ENCODE data around the gene MAP3K13. TPM values are rescaled to one million over a fixed set of nuclear protein-coding genes. Genes with fewer than 3 reads are reported as not detected.
A peak's percentile ranks its signal among the peaks of the same experiment; 100 is the strongest.

MAP3K13 gene
- total RNA-seq, 3 donors from 2014 or later (not counting 1 experiment from before 2014, with no cell fraction given): 3.3 to 11.8 (median 9.8) TPM

DNA sequence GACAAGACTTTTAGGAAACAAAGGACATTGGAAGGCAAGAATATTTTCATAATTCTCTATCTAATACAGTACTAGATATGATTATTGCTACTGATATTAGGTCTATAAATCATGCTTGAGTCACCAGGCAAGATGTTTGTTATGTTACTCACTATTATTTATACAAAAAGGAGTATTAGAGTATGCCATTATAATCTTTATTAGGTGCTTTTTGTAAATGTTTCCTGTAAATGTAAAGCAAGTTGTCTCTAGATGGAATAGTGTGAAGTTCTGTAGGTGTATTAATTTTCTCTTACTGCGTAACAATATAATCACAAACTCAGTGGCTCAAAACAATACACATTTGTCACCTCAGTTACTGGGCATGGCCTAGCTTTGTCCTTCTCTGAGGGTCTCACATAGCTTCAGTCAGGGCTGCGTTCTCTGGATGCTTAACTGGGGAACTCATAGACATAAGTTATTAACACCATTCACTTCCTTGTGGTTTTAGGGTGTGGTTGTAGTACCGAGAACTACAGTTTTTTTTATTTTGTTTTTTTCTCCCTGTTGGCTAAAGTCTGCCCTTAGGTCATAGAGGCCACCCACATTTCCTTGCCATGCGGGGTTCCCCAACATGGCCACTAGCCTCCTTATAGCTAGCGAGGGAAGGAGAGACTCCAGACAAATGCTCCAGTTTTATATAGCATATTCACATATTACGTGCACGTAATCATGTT is 20.3 kb upstream of the MAP3K13 start:
- Mint-ChIP-seq H3K4me1 (peaks cover 14% of the 10 kb centered on the region in 2 donors), H3K4me3 (no peak overlapping the region), H3K27me3 (ENCODE audit: low read depth in 2 of 2) (no peaks in the 10 kb centered on the region), H3K36me3 (no peaks in the 10 kb centered on the region), H3K9me3 (no peaks in the 10 kb centered on the region), H3K27ac (no peak overlapping the region)
- ATAC-seq (peak in 2 of 3 donors; percentile 29 to 53), DNase-seq (no peak)
- TF ChIP-seq, protein P1, sequence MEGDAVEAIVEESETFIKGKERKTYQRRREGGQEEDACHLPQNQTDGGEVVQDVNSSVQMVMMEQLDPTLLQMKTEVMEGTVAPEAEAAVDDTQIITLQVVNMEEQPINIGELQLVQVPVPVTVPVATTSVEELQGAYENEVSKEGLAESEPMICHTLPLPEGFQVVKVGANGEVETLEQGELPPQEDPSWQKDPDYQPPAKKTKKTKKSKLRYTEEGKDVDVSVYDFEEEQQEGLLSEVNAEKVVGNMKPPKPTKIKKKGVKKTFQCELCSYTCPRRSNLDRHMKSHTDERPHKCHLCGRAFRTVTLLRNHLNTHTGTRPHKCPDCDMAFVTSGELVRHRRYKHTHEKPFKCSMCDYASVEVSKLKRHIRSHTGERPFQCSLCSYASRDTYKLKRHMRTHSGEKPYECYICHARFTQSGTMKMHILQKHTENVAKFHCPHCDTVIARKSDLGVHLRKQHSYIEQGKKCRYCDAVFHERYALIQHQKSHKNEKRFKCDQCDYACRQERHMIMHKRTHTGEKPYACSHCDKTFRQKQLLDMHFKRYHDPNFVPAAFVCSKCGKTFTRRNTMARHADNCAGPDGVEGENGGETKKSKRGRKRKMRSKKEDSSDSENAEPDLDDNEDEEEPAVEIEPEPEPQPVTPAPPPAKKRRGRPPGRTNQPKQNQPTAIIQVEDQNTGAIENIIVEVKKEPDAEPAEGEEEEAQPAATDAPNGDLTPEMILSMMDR (IDR thresholded peaks at IDR 0.05): no peak
- H3K36me3 ChIP-seq (ENCODE audit: control insufficient read depth, insufficient read depth, low read length): no peaks in the 10 kb centered on the region
- WGBS (ENCODE audit: insufficient coverage): 42% methylated on average over 5 of the region's 7 CpGs
- intact Hi-C loops (cut with micrococcal nuclease): no loop called here
- no peak overlapping the region for H3K4me3 ChIP-seq (ENCODE audit: low read length)
- H3K27ac ChIP-seq (ENCODE audit: low read length): no peak overlapping the region
- peaks cover 5% of the 10 kb centered on the region for H3K4me1 ChIP-seq (ENCODE audit: control insufficient read depth, insufficient read depth, low read length)
- no peaks in the 10 kb centered on the region for H3K9me3 ChIP-seq (ENCODE audit: control insufficient read depth, insufficient read depth, low read length)
- H3K27me3 ChIP-seq (ENCODE audit: control insufficient read depth, insufficient read depth, low read length): no peaks in the 10 kb centered on the region

DNA sequence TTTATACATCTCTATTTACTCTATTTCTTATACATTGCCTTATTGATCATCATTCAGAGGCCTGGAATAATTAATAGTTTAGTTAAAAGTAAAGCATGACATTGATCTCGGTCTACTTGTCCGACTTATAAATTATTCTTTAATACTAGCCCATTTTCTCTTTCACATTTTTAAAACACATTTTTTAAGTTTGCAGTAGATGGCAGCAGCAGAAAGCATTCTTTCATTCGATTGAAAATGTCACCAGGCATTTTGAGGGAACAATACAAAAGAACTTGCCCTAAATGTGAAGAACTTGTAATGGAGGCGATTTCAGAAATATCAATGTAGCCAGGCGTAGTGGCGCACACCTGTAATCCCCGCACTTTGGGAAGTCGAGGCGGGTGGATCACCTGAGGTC is 15.5 kb upstream of the MAP3K13 start:
- Histone ChIP-seq H3K27me3 (ENCODE audit: control insufficient read depth, insufficient read depth, low read length) (no peaks in the 10 kb centered on the region), H3K36me3 (ENCODE audit: control insufficient read depth, insufficient read depth, low read length) (no peaks in the 10 kb centered on the region), H3K4me3 (ENCODE audit: low read length) (no peak overlapping the region), H3K4me1 (ENCODE audit: control insufficient read depth, insufficient read depth, low read length) (peaks cover 5% of the 10 kb centered on the region), H3K9me3 (ENCODE audit: control insufficient read depth, insufficient read depth, low read length) (no peaks in the 10 kb centered on the region), H3K27ac (ENCODE audit: low read length) (no peak overlapping the region)
- Mint-ChIP-seq H3K4me1 (peaks cover 9% of the 10 kb centered on the region in 2 donors), H3K27me3 (ENCODE audit: low read depth in 2 of 2) (peaks cover 0 to 4% of the 10 kb centered on the region in 2 donors), H3K4me3 (no peak overlapping the region), H3K9me3 (no peaks in the 10 kb centered on the region), H3K36me3 (no peaks in the 10 kb centered on the region), H3K27ac (no peak overlapping the region)
- WGBS (ENCODE audit: insufficient coverage): 96% methylated on average over 7 of the region's 9 CpGs
- no peak for DNase-seq
- TF ChIP-seq, protein P1 (IDR thresholded peaks at IDR 0.05): no peak
- intact Hi-C loops (cut with micrococcal nuclease): no loop called here
- no peak for ATAC-seq

DNA sequence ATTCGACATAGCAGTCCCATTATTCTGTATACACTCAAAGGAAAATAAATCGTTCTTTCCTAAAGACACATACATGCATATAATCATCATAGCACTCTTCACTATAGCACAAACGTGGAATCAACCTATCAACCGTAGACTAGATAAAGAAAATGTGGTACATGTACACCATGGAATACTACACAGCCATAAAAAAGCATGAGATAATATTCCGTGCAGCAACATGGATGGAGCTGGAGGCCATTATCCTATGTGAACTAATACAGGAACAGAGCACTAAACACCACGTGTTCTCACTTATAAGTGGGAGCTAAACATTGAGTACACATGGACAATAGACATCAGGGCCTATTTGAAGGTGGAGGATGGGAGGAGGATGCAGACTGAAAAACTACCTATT is 12.1 kb upstream of the MAP3K13 start:
- Mint-ChIP-seq H3K4me1 (no peaks in the 10 kb centered on the region), H3K36me3 (no peaks in the 10 kb centered on the region), H3K27me3 (ENCODE audit: low read depth in 2 of 2) (peaks cover 0 to 4% of the 10 kb centered on the region in 2 donors), H3K9me3 (no peaks in the 10 kb centered on the region), H3K4me3 (no peak overlapping the region), H3K27ac (no peak overlapping the region)
- no peaks in the 10 kb centered on the region for H3K4me1 ChIP-seq (ENCODE audit: control insufficient read depth, insufficient read depth, low read length)
- no peaks in the 10 kb centered on the region for H3K36me3 ChIP-seq (ENCODE audit: control insufficient read depth, insufficient read depth, low read length)
- DNase-seq (no peak), ATAC-seq (no peak)
- H3K9me3 ChIP-seq (ENCODE audit: control insufficient read depth, insufficient read depth, low read length): no peaks in the 10 kb centered on the region
- WGBS (ENCODE audit: insufficient coverage): 89% methylated on average over 6 of the region's 6 CpGs
- H3K27ac ChIP-seq (ENCODE audit: low read length): no peak overlapping the region
- no peak overlapping the region for H3K4me3 ChIP-seq (ENCODE audit: low read length)
- intact Hi-C loops (cut with micrococcal nuclease): no loop called here
- no peaks in the 10 kb centered on the region for H3K27me3 ChIP-seq (ENCODE audit: control insufficient read depth, insufficient read depth, low read length)
- TF ChIP-seq, protein P1 (IDR thresholded peaks at IDR 0.05): no peak

- Histone ChIP-seq H3K4me1 (ENCODE audit: control insufficient read depth, insufficient read depth, low read length) (no peaks in the 10 kb centered on the region), H3K27me3 (ENCODE audit: control insufficient read depth, insufficient read depth, low read length) (no peaks in the 10 kb centered on the region), H3K36me3 (ENCODE audit: control insufficient read depth, insufficient read depth, low read length) (no peaks in the 10 kb centered on the region), H3K9me3 (ENCODE audit: control insufficient read depth, insufficient read depth, low read length) (no peaks in the 10 kb centered on the region), H3K27ac (ENCODE audit: low read length) (no peak overlapping the region), H3K4me3 (ENCODE audit: low read length) (no peak overlapping the region)
- no peak overlapping the region for H3K27ac Mint-ChIP-seq
- H3K9me3 Mint-ChIP-seq: no peaks in the 10 kb centered on the region
- peaks cover 0 to 4% of the 10 kb centered on the region in 2 donors for H3K27me3 Mint-ChIP-seq (ENCODE audit: low read depth in 2 of 2)
- no peak for ATAC-seq
- no peaks in the 10 kb centered on the region for H3K4me1 Mint-ChIP-seq
- no peaks in the 10 kb centered on the region for H3K36me3 Mint-ChIP-seq
- intact Hi-C loops (cut with micrococcal nuclease): no loop called here
- DNase-seq: no peak
- WGBS (ENCODE audit: insufficient coverage): 96% methylated on average over 1 of the region's 2 CpGs
- H3K4me3 Mint-ChIP-seq: no peak overlapping the region
- TF ChIP-seq, protein P1 (IDR thresholded peaks at IDR 0.05): no peak
Observed at GRCh38 chr3:185351396-185351795, 11.5 kb upstream of the MAP3K13 start.
